Neural progenitor cell (in vitro differentiated cells): ENCODE data around the gene SLC10A2. TPM values are rescaled to one million over a fixed set of nuclear protein-coding genes. Genes with fewer than 3 reads are reported as not detected.

Source experiments
- DNase-seq: peaks from one replicate; pipeline ENCODE4 v3.0.0-alpha.2; 2016; ENCODE audit warnings: low spot score
- H2AFZ ChIP-seq: fragments of 200-600 bp; sonication (generic); replicated peaks from 2 replicates; pipeline ENCODE4 v1.6.1; 2016; ENCODE audit warnings: antibody characterized with exemption
- H3F3A ChIP-seq: fragments of 200-600 bp; sonication (generic); 2 replicates; pipeline ENCODE4 v1.6.1; 2016; ENCODE audit warnings: antibody characterized with exemption, low read depth
- H3K27ac ChIP-seq: fragments of 200-600 bp; sonication (generic); 2 replicates; pipeline ENCODE4 v1.5.1; 2016; ENCODE audit warnings: mild to moderate bottlenecking
- H3K27me3 ChIP-seq: fragments of 200-600 bp; sonication (generic); 2 replicates; pipeline ENCODE4 v1.6.1; 2016; ENCODE audit warnings: mild to moderate bottlenecking, moderate library complexity
- H3K36me3 ChIP-seq: fragments of 200-600 bp; sonication (generic); 2 replicates; pipeline ENCODE4 v1.5.1; 2016
- H3K4me1 ChIP-seq: fragments of 200-600 bp; sonication (generic); 2 replicates; pipeline ENCODE4 v1.6.1; 2016; ENCODE audit warnings: mixed run types
- H3K4me2 ChIP-seq: fragments of 200-600 bp; sonication (generic); 2 replicates; pipeline ENCODE4 v1.6.1; 2016
- H3K4me3 ChIP-seq: fragments of 200-600 bp; sonication (generic); 2 replicates; pipeline ENCODE4 v1.5.1; 2016
- H3K79me2 ChIP-seq: fragments of 200-600 bp; sonication (generic); 2 replicates; pipeline ENCODE4 v1.6.1; 2016; ENCODE audit warnings: low read depth
- H3K9ac ChIP-seq: fragments of 200-600 bp; sonication (generic); 2 replicates; pipeline ENCODE4 v1.6.1; 2016
- H3K9me3 ChIP-seq: fragments of 200-600 bp; sonication (generic); 2 replicates; pipeline ENCODE4 v1.5.1; 2016; ENCODE audit warnings: low read depth
- H4K20me1 ChIP-seq: fragments of 200-600 bp; sonication (generic); 2 replicates; pipeline ENCODE4 v1.6.1; 2016; ENCODE audit warnings: low read depth
- H3K27ac Mint-ChIP-seq: 3 replicates; pipeline ENCODE4 v1.8.0; 2021; ENCODE audit warnings: mixed read lengths
- H3K27me3 Mint-ChIP-seq: 2 replicates; pipeline ENCODE4 v1.8.0; 2022; ENCODE audit warnings: low read depth, mild to moderate bottlenecking, inconsistent platforms, moderate library complexity, mixed read lengths; ENCODE audit not compliant: insufficient read depth
- H3K36me3 Mint-ChIP-seq: 3 replicates; pipeline ENCODE4 v1.8.0; 2021; ENCODE audit warnings: mixed read lengths
- H3K4me1 Mint-ChIP-seq: 3 replicates; pipeline ENCODE4 v1.8.0; 2021; ENCODE audit warnings: mixed read lengths
- H3K4me3 Mint-ChIP-seq: 3 replicates; pipeline ENCODE4 v1.8.0; 2021; ENCODE audit warnings: mild to moderate bottlenecking, moderate library complexity, mixed read lengths
- H3K9me3 Mint-ChIP-seq: 3 replicates; pipeline ENCODE4 v1.8.0; 2020; ENCODE audit warnings: mixed read lengths
- CTCF ChIP-seq: fragments of 200-600 bp; sonication (generic); IDR thresholded peaks from 2 replicates; pipeline ENCODE4 v1.5.1; 2017; ENCODE audit warnings: antibody characterized with exemption, mild to moderate bottlenecking
- EZH2 ChIP-seq: fragments of 200-600 bp; sonication (generic); IDR thresholded peaks from 2 replicates; pipeline ENCODE4 v1.6.1; 2017; ENCODE audit warnings: antibody characterized with exemption, mild to moderate bottlenecking, moderate library complexity
- EZH2phosphoT487 ChIP-seq: fragments of 200-600 bp; sonication (generic); IDR thresholded peaks from 2 replicates; pipeline ENCODE4 v1.6.1; 2017; ENCODE audit warnings: antibody characterized with exemption
- total RNA-seq: library from RNA; depleted of rRNA; stranded (reverse); fragments of >200 nt; gene quantifications from 2 replicates; pipeline ENCODE4 v1.2.3, GENCODE V29; 2015; ENCODE audit warnings: low replicate concordance

SLC10A2 gene
- total RNA-seq, 1 donor from 2014 or later: not detected

- Histone ChIP-seq H2AFZ (peak overlapping the region; percentile 63), H3K9ac (no peak overlapping the region), H3K27ac (no peak overlapping the region), H3F3A (peaks cover 4% of the 10 kb centered on the region), H3K9me3 (no peaks in the 10 kb centered on the region), H3K4me3 (no peak overlapping the region), H3K4me2 (no peak overlapping the region), H3K36me3 (no peaks in the 10 kb centered on the region), H4K20me1 (no peaks in the 10 kb centered on the region), H3K79me2 (no peaks in the 10 kb centered on the region), H3K4me1 (peaks cover 31% of the 10 kb centered on the region), H3K27me3 (no peaks in the 10 kb centered on the region)
- peak; percentile 46 for DNase-seq
- H3K9me3 Mint-ChIP-seq: peaks cover 3% of the 10 kb centered on the region
- H3K4me1 Mint-ChIP-seq: peaks cover 35% of the 10 kb centered on the region
- peaks cover 9% of the 10 kb centered on the region for H3K27me3 Mint-ChIP-seq
- no peaks in the 10 kb centered on the region for H3K36me3 Mint-ChIP-seq
- no peak overlapping the region for H3K4me3 Mint-ChIP-seq
- no peak for TF ChIP-seq CTCF
- TF ChIP-seq EZH2: no peak
- TF ChIP-seq EZH2phosphoT487: no peak
- peak overlapping the region; percentile 42 for H3K27ac Mint-ChIP-seq
Measured at GRCh38 chr13:103068836-103069235, 2.6 kb upstream of the SLC10A2 start.

- H3K36me3 ChIP-seq: no peaks in the 10 kb centered on the region
- H3F3A ChIP-seq: peaks cover 4% of the 10 kb centered on the region
- no peaks in the 10 kb centered on the region for H3K79me2 ChIP-seq
- no peak overlapping the region for H3K4me2 ChIP-seq
- TF ChIP-seq EZH2 (no peak), CTCF (no peak), EZH2phosphoT487 (no peak)
- peaks cover 11% of the 10 kb centered on the region for H3K27me3 Mint-ChIP-seq
- no peak for DNase-seq
- H3K27ac Mint-ChIP-seq: peak overlapping the region; percentile 42
- no peaks in the 10 kb centered on the region for H3K27me3 ChIP-seq
- H3K9me3 Mint-ChIP-seq: peaks cover 3% of the 10 kb centered on the region
- H3K9me3 ChIP-seq: no peaks in the 10 kb centered on the region
- H4K20me1 ChIP-seq: no peaks in the 10 kb centered on the region
- no peak overlapping the region for H2AFZ ChIP-seq
- no peak overlapping the region for H3K9ac ChIP-seq
- H3K4me3 ChIP-seq: no peak overlapping the region
- H3K36me3 Mint-ChIP-seq: no peaks in the 10 kb centered on the region
- H3K4me1 Mint-ChIP-seq: peaks cover 35% of the 10 kb centered on the region
- H3K27ac ChIP-seq: no peak overlapping the region
- H3K4me1 ChIP-seq: peaks cover 31% of the 10 kb centered on the region
- H3K4me3 Mint-ChIP-seq: no peak overlapping the region
Measured at GRCh38 chr13:103067751-103068555, 1.7 kb upstream of the SLC10A2 start.

DNA sequence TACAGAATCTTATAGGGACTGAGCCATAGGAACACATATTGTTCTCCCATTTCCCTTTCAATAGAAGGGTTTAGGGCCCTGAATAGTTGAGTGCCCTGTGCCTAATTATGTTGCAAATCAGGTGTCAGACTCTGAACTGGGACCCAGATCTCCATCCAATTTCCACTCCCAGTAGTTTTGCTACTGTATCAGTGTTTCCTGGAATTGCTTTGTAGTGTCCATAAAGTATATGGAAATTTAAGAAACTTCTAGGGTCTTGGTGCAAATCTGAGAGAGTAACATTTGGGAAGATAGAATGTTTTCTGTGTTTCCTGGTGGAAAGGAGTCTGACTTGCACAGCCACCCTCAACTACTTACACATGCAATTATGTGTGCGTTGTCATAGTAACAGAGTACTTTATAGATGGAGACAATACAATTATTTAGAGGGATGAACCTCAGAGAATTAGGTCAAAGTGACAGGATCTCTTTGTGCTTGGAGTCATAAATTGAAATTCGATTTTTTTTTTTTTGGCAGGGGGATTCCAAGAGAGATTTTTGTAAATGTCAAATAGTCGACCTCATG is 646 bp upstream of the SLC10A2 start:
- Histone ChIP-seq H2AFZ (no peak overlapping the region), H3K27ac (no peak overlapping the region), H3K4me3 (no peak overlapping the region), H3K4me1 (peaks cover 31% of the 10 kb centered on the region), H3K4me2 (peak overlapping the region; percentile 52), H3K9ac (no peak overlapping the region), H3K27me3 (no peaks in the 10 kb centered on the region), H3K36me3 (no peaks in the 10 kb centered on the region), H4K20me1 (no peaks in the 10 kb centered on the region), H3K9me3 (no peaks in the 10 kb centered on the region), H3F3A (peaks cover 4% of the 10 kb centered on the region), H3K79me2 (no peaks in the 10 kb centered on the region)
- peaks cover 35% of the 10 kb centered on the region for H3K4me1 Mint-ChIP-seq
- peak overlapping the region; percentile 2 for H3K4me3 Mint-ChIP-seq
- peaks cover 8% of the 10 kb centered on the region for H3K27me3 Mint-ChIP-seq
- no peak for TF ChIP-seq EZH2
- TF ChIP-seq EZH2phosphoT487: no peak
- TF ChIP-seq CTCF: no peak
- DNase-seq: peak; percentile 25
- no peaks in the 10 kb centered on the region for H3K9me3 Mint-ChIP-seq
- no peaks in the 10 kb centered on the region for H3K36me3 Mint-ChIP-seq
- H3K27ac Mint-ChIP-seq: no peak overlapping the region
